ENCODE results near the gene ABCC3. TPM values are rescaled to one million over a fixed set of nuclear protein-coding genes. Genes with fewer than 3 reads are reported as not detected.

ABCC3 gene
- total RNA-seq, 4 donors from 2014 or later, result 190 to 683 (median 305) TPM

DNA sequence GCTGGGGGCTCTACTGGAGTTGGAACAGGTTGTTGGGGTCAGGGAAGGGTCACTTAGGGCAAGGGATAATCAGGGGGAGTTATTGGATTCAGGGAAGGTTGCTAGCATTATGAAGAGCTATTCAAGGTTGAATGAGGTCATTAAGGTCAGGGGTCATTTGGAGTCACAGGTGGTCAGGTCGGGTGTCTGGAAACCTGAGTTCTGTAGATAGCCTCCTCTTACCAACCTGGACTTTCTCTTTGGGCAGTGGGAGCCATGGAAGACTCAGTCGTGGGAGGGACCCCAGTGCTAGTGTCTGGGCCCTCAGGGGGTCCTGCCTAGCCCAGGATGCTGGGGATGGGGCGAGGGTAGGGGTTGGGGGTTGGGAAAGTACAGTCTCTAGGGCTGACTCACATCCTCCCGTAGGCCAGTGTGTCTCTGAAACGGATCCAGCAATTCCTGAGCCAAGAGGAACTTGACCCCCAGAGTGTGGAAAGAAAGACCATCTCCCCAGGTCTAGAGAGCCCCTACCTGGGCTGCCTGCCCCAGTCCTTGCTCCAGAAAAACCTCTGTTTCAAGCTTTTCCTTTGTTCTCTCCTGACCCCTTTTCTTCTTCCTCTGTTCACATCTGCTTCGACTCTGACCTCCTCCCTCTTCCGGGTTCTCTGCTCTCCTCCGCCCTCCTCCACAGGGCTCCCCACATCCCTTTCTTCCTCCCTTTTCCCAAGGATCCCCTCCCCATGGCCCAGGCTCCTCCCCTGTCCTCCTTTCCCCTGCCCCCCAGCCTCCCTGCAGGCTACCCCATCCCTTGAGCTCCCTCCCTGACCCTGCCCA is 33.5 kb downstream of the ABCC3 start:
- no peaks in the 10 kb centered on the region for H3K27me3 ChIP-seq
- H3K36me3 ChIP-seq, result peaks cover 0 to 15% (median 0%) of the 10 kb centered on the region in 3 donors
- H3K4me3 ChIP-seq, result no peak overlapping the region
- peak overlapping the region in 1 of 4 donors; percentile 12 for H3K27ac ChIP-seq
- no peak for DNase-seq
- TF ChIP-seq, protein P1, sequence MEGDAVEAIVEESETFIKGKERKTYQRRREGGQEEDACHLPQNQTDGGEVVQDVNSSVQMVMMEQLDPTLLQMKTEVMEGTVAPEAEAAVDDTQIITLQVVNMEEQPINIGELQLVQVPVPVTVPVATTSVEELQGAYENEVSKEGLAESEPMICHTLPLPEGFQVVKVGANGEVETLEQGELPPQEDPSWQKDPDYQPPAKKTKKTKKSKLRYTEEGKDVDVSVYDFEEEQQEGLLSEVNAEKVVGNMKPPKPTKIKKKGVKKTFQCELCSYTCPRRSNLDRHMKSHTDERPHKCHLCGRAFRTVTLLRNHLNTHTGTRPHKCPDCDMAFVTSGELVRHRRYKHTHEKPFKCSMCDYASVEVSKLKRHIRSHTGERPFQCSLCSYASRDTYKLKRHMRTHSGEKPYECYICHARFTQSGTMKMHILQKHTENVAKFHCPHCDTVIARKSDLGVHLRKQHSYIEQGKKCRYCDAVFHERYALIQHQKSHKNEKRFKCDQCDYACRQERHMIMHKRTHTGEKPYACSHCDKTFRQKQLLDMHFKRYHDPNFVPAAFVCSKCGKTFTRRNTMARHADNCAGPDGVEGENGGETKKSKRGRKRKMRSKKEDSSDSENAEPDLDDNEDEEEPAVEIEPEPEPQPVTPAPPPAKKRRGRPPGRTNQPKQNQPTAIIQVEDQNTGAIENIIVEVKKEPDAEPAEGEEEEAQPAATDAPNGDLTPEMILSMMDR (IDR thresholded peaks at IDR 0.05), result no peak
- no peak for TF ChIP-seq POLR2A (IDR thresholded peaks at IDR 0.05)
- H3K9me3 ChIP-seq, result no peaks in the 10 kb centered on the region
- peaks cover 0 to 23% (median 0%) of the 10 kb centered on the region in 4 donors for H3K4me1 ChIP-seq

DNA sequence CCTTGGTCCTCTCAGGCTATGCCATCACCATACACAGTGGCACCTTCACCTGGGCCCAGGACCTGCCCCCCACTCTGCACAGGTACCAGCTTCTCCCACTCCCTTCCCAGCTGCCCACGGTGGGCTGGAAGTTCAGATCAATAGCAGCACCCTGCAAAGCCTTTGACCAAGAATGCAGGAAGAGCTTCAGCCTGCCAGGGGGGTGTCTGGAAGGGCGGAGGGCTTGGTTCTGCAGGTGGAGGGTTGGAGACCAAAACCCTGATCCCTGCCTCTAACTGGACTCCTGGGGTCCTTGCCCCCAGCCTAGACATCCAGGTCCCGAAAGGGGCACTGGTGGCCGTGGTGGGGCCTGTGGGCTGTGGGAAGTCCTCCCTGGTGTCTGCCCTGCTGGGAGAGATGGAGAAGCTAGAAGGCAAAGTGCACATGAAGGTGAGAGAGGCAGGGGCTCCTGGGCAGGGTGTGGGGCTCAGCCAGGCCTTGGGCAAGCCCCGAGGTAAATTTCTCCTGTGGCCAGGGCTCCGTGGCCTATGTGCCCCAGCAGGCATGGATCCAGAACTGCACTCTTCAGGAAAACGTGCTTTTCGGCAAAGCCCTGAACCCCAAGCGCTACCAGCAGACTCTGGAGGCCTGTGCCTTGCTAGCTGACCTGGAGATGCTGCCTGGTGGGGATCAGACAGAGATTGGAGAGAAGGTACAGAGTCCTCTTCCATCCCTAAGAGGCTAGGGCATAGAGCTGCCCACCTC is 34.3 kb downstream of the ABCC3 start:
- H3K36me3 ChIP-seq, result peaks cover 0 to 15% (median 0%) of the 10 kb centered on the region in 3 donors
- DNase-seq, result no peak

DNA sequence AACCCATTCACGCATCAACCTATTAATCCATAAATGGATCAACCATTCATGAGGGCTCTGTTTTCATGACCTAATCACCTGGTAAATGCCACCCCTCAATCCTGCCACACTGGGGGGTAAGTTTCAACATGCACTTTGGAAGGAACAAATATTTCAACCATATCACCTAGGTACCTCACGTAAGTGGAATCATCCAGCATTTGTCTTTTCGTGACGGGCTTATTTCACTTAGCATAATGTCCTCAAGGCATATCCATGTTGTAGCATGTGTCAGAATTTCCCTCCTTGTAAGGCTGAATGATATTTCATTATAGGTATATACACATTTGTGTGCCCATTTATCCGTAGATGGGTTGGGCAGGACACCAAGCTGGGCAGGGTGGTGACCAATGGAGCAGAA is 37.4 kb downstream of the ABCC3 start:
- H3K27me3 ChIP-seq, result no peaks in the 10 kb centered on the region
- TF ChIP-seq, protein P1 (IDR thresholded peaks at IDR 0.05), result no peak
- no peak for TF ChIP-seq POLR2A (IDR thresholded peaks at IDR 0.05)
- H3K4me3 ChIP-seq, result no peak overlapping the region
- no peak overlapping the region for H3K27ac ChIP-seq
- H3K9me3 ChIP-seq, result no peaks in the 10 kb centered on the region
- peaks cover 0 to 18% (median 0%) of the 10 kb centered on the region in 4 donors for H3K4me1 ChIP-seq
- H3K36me3 ChIP-seq, result peaks cover 0 to 15% (median 0%) of the 10 kb centered on the region in 3 donors
- DNase-seq, result no peak

More for the DNA sequence above, 34.3 kb downstream of the ABCC3 start:
- no peaks in the 10 kb centered on the region for H3K27me3 ChIP-seq
- peaks cover 0 to 15% (median 0%) of the 10 kb centered on the region in 4 donors for H3K4me1 ChIP-seq
- no peak overlapping the region for H3K4me3 ChIP-seq
- H3K27ac ChIP-seq, result no peak overlapping the region
- no peaks in the 10 kb centered on the region for H3K9me3 ChIP-seq
- no peak for TF ChIP-seq POLR2A (IDR thresholded peaks at IDR 0.05)
- TF ChIP-seq, protein P1 (IDR thresholded peaks at IDR 0.05), result no peak

DNA sequence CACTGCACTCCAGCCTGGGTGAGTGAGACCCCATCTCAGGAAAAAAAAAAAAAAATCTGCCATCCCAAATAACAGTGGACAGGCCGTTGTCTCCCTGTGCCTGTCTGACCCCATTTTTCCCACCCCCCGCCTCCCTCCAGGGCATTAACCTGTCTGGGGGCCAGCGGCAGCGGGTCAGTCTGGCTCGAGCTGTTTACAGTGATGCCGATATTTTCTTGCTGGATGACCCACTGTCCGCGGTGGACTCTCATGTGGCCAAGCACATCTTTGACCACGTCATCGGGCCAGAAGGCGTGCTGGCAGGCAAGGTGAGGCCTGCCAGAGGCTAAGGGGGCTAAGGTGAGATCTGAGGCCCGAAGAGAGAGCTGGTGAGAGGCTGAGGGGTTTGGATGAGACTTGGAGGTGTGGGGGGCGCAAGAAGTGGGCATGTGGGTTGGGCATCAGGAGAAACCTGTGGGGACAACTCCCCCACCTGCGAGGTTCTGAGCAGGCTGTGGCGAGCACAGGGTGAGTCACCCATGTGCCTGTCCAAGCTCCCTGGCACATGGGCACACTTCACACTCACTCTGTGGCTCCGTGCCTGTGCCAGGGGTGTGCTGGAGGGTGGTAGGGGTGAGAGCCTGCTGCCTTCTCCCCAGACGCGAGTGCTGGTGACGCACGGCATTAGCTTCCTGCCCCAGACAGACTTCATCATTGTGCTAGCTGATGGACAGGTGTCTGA is 38.3 kb downstream of the ABCC3 start:
- no peak for DNase-seq
- TF ChIP-seq POLR2A (IDR thresholded peaks at IDR 0.05), result no peak
- TF ChIP-seq, protein P1 (IDR thresholded peaks at IDR 0.05), result no peak

DNA sequence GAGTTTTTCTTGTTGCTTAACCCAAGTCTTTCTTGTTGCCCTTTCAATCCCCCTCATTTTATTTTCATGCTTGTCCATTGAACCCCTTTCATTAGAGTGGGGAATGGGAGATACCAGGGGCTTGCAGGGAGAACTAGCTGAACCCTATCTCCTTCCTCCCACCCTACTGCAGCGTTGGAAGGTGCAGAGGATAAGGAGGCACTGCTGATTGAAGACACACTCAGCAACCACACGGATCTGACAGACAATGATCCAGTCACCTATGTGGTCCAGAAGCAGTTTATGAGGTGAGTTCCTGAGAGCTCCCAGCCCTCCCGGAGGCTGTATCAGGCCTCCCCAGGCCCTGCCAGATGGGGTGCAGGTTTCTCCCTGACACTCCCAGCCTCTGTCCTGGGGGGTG is 40.5 kb downstream of the ABCC3 start:
- Histone ChIP-seq H3K36me3 (peaks cover 0 to 15% (median 0%) of the 10 kb centered on the region in 3 donors), H3K27me3 (no peaks in the 10 kb centered on the region), H3K27ac (peak overlapping the region in 2 of 4 donors; percentile 41 to 83), H3K9me3 (no peaks in the 10 kb centered on the region), H3K4me3 (no peak overlapping the region), H3K4me1 (peaks cover 0 to 6% (median 0%) of the 10 kb centered on the region in 4 donors)
- TF ChIP-seq, protein P1 (IDR thresholded peaks at IDR 0.05), result no peak
- TF ChIP-seq POLR2A (IDR thresholded peaks at IDR 0.05), result no peak
- no peak for DNase-seq

More for the DNA sequence above, 38.3 kb downstream of the ABCC3 start:
- no peak overlapping the region for H3K27ac ChIP-seq
- peaks cover 0 to 12% (median 0%) of the 10 kb centered on the region in 4 donors for H3K4me1 ChIP-seq
- H3K36me3 ChIP-seq, result peaks cover 0 to 19% (median 0%) of the 10 kb centered on the region in 3 donors
- H3K4me3 ChIP-seq, result no peak overlapping the region
- no peaks in the 10 kb centered on the region for H3K9me3 ChIP-seq
- no peaks in the 10 kb centered on the region for H3K27me3 ChIP-seq

Data from Peyer's patch (tissue), 4 donors.